Dedifferentiated amniotic fluid mesenchymal stem cell (primary cell): Measurements from ENCODE around the gene TEX55.
"Not testable (repeated sequence)": the region's sequence is repeated elsewhere in the genome, so short reads cannot be mapped to it uniquely, and the experiment has no call there.

Experiments
- DNase-seq: peaks from one replicate; pipeline ENCODE4 v3.0.0-alpha.2; 2016; ENCODE audit errors: extremely low spot score

TEX55 gene

GRCh38 chr3:119160815-119161214, 14.8 kb downstream of the TEX55 start:
- DNase-seq: no peak

GRCh38 chr3:119161240-119161639, 15.3 kb downstream of the TEX55 start:
- no peak for DNase-seq

- DNase-seq: not testable (repeated sequence)
Observed at GRCh38 chr3:119164745-119165144, 18.8 kb downstream of the TEX55 start.

- no peak for DNase-seq
Observed at GRCh38 chr3:119170821-119171220, 24.9 kb downstream of the TEX55 start.

GRCh38 chr3:119173325-119173724, 27.4 kb downstream of the TEX55 start, which contains the start of gene UPK1B:
Gene UPK1B, plus strand, starts transcription at chr3:119173598. Its CDS starts 13,144 bp downstream, at chr3:119186742.
- no peak for DNase-seq

- DNase-seq: peak; percentile 47
Observed at GRCh38 chr3:119175872-119176756, 30.1 kb downstream of the TEX55 start.

GRCh38 chr3:119176778-119177177, 30.8 kb downstream of the TEX55 start:
- no peak for DNase-seq

- DNase-seq: no peak
Observed at GRCh38 chr3:119177321-119177720, 31.4 kb downstream of the TEX55 start.

- DNase-seq: no peak
Observed at GRCh38 chr3:119181765-119182164, 35.8 kb downstream of the TEX55 start.

GRCh38 chr3:119184111-119184510, 38.1 kb downstream of the TEX55 start:
- no peak for DNase-seq

- peak; percentile 89 for DNase-seq
Observed at GRCh38 chr3:119184796-119185570, 39.0 kb downstream of the TEX55 start.

- DNase-seq: no peak
Observed at GRCh38 chr3:119187266-119187665, 41.3 kb downstream of the TEX55 start.

GRCh38 chr3:119191800-119192199, 45.8 kb downstream of the TEX55 start:
- no peak for DNase-seq

- no peak for DNase-seq
Observed at GRCh38 chr3:119194237-119195150, 48.5 kb downstream of the TEX55 start.

GRCh38 chr3:119195151-119195476, 49.1 kb downstream of the TEX55 start:
- DNase-seq: no peak

- no peak for DNase-seq
Observed at GRCh38 chr3:119195911-119196310, 49.9 kb downstream of the TEX55 start.
